A673 (cell line): Measurements from ENCODE around the gene SNRNP70. TPM values are rescaled to one million over a fixed set of nuclear protein-coding genes. Genes with fewer than 3 reads are reported as not detected.
"Not testable (repeated sequence)": the region's sequence is repeated elsewhere in the genome, so short reads cannot be mapped to it uniquely, and the experiment has no call there.

Source experiments
- BruUV-seq: library from RNA; stranded (reverse); fragments of 400-500 nt; replicated peaks from 2 replicates; lab custom pipeline; 2021; lab: Mats Ljungman, UMichigan
- CTCF ChIA-PET: fragments of 300-600 bp; sonication (Branson Sonifier 250); formaldehyde crosslinking; loops from one replicate; lab custom pipeline; 2022; ENCODE audit warnings: antibody characterized with exemption; lab: Charles Lee
- POLR2A ChIA-PET: fragments of 300-600 bp; sonication (Branson Sonifier 250); formaldehyde crosslinking; loops from one replicate; lab custom pipeline; 2022; ENCODE audit warnings: antibody characterized with exemption; ENCODE audit not compliant: low non-redundant PET; lab: Charles Lee
- DNase-seq: peaks from one replicate; pipeline ENCODE4 v3.0.0-alpha.2; 2015; ENCODE audit warnings: low spot score
- H3K27ac ChIP-seq: fragments of 200-600 bp; sonication (generic); 2 replicates; pipeline ENCODE4 v1.5.1; 2016; ENCODE audit warnings: mixed run types, low read depth, mild to moderate bottlenecking, mixed read lengths, antibody characterized with exemption, low read length; ENCODE audit not compliant: poor library complexity, severe bottlenecking
- H3K27me3 ChIP-seq: fragments of 200-600 bp; sonication (generic); replicated peaks from 2 replicates; pipeline ENCODE4 v1.6.1; 2017; ENCODE audit warnings: mixed run types, low read depth, mild to moderate bottlenecking, mixed read lengths, antibody characterized with exemption, low read length; ENCODE audit not compliant: insufficient read depth, poor library complexity
- H3K36me3 ChIP-seq: fragments of 200-600 bp; sonication (generic); 2 replicates; pipeline ENCODE4 v1.6.1; 2016; ENCODE audit warnings: mixed run types, mild to moderate bottlenecking, mixed read lengths, antibody characterized with exemption, low read length; ENCODE audit not compliant: insufficient read depth, poor library complexity, severe bottlenecking
- H3K4me1 ChIP-seq: fragments of 200-600 bp; sonication (generic); 2 replicates; pipeline ENCODE4 v1.6.1; 2017; ENCODE audit warnings: mixed run types, mild to moderate bottlenecking, mixed read lengths, antibody characterized with exemption, low read length; ENCODE audit not compliant: insufficient read depth, poor library complexity, severe bottlenecking
- H3K4me3 ChIP-seq: fragments of 200-600 bp; sonication (generic); 2 replicates; pipeline ENCODE4 v1.5.1; 2016; ENCODE audit warnings: low read depth, mixed run types, mild to moderate bottlenecking, mixed read lengths, low read length; ENCODE audit not compliant: poor library complexity, severe bottlenecking
- H3K9me3 ChIP-seq: fragments of 200-600 bp; sonication (generic); 2 replicates; pipeline ENCODE4 v1.6.1; 2016; ENCODE audit warnings: mixed run types, low read depth, mild to moderate bottlenecking, mixed read lengths, antibody characterized with exemption, low read length; ENCODE audit not compliant: poor library complexity, severe bottlenecking
- EZH2 ChIP-seq: fragments of 200-600 bp; sonication (generic); IDR thresholded peaks from 2 replicates; pipeline ENCODE4 v1.6.1; 2017; ENCODE audit warnings: borderline replicate concordance, low read depth, mild to moderate bottlenecking, mixed read lengths, antibody characterized with exemption, low read length; ENCODE audit not compliant: poor library complexity, severe bottlenecking
- intact Hi-C: fragments of 100-400 bp; cut with micrococcal nuclease; formaldehyde crosslinking; loops from one replicate; pipeline ENCODE4 v1.10.0; 2022; ENCODE audit not compliant: unreplicated experiment
- total RNA-seq: library from RNA; stranded (reverse); gene quantifications from 2 replicates; pipeline ENCODE4 v1.2.3, GENCODE V29; 2021
- TF ChIP-seq, protein P1 (sequence below): fragments of 300-800, 200-600 bp; sonication (generic); conservative IDR thresholded peaks from 2 replicates; pipeline ENCODE4 v1.5.1; 2017; ENCODE audit warnings: low read depth, mild to moderate bottlenecking, antibody characterized with exemption, low read length, moderate library complexity, mixed read lengths

Gene SNRNP70
- total RNA-seq, 1 experiment from 2014 or later, result 295 TPM

GRCh38 chr19:49125025-49125731, 39.9 kb downstream of the SNRNP70 start:
- Histone ChIP-seq H3K27me3 (no peaks in the 10 kb centered on the region), H3K4me1 (peaks cover 22% of the 10 kb centered on the region), H3K27ac (no peak overlapping the region), H3K4me3 (no peak overlapping the region), H3K36me3 (peaks cover 2% of the 10 kb centered on the region), H3K9me3 (no peaks in the 10 kb centered on the region)
- intact Hi-C loops, result no loop called here
- ChIA-PET POLR2A (no interaction called here), CTCF (no interaction called here)
- TF ChIP-seq, protein P1, sequence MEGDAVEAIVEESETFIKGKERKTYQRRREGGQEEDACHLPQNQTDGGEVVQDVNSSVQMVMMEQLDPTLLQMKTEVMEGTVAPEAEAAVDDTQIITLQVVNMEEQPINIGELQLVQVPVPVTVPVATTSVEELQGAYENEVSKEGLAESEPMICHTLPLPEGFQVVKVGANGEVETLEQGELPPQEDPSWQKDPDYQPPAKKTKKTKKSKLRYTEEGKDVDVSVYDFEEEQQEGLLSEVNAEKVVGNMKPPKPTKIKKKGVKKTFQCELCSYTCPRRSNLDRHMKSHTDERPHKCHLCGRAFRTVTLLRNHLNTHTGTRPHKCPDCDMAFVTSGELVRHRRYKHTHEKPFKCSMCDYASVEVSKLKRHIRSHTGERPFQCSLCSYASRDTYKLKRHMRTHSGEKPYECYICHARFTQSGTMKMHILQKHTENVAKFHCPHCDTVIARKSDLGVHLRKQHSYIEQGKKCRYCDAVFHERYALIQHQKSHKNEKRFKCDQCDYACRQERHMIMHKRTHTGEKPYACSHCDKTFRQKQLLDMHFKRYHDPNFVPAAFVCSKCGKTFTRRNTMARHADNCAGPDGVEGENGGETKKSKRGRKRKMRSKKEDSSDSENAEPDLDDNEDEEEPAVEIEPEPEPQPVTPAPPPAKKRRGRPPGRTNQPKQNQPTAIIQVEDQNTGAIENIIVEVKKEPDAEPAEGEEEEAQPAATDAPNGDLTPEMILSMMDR, result no peak
- TF ChIP-seq EZH2, result no peak
- no TSS peak for BruUV-seq
- DNase-seq, result no peak

DNA sequence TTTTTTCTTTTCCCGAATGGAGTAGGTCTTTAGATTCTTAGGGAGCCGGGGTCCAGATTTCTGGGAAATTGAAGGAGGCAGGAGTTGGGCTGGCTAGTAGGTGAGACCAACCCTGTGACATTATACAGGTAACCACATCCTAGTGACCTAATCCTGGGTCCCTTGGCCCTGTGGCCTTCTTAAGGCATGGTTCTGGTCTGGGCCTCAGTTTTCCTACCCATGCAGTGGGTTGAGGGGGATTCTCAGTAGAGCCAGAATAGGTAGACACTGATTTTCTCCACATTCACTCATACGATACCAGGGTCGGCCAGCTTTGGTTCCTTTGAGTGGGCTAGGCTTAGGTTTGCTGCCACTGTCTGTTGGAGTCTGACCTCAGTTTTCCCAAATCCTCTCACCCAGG, 41.3 kb downstream of the SNRNP70 start:
- ChIA-PET CTCF (no interaction called here), POLR2A (no interaction called here)

DNA sequence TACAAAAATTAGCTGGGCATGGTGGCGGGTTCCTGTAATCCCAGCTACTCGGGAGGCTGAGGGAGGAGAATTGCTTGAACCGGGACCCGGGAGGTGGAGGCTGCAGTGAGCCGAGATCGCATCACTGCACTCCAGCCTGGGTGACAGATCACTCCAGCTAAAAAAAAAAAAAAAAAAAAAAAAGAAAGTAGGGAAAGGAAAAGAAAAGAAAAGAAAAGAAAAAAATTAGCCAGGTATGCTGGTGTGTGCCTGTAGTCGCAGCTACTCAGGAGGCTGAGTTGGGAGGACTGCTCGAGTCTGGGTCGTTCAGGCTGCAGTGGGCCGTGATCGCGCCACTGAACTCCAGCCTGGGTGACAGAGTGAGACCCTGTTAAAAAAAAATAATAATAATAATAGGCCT, 42.0 kb downstream of the SNRNP70 start:
- POLR2A ChIA-PET, result interaction anchor here (0.6 to 0.7 kb wide), 5 partner anchors 22 to 463 kb away, joined by 3 to 17 read pairs (median 7); no protein-coding TSS in a partner anchor
- H3K27ac ChIP-seq, intact Hi-C loops, H3K4me3 ChIP-seq, H3K36me3 ChIP-seq, H3K27me3 ChIP-seq, BruUV-seq, DNase-seq, H3K9me3 ChIP-seq: not testable (repeated sequence)
- peaks cover 18% of the 10 kb centered on the region for H3K4me1 ChIP-seq
- CTCF ChIA-PET, result interaction anchor here (0.6 to 1.4 kb wide), 5 partner anchors 13 to 174 kb away, joined by 4 to 25 read pairs (median 12); partner anchors contain the start of gene LIN7B

More for the DNA sequence above, 41.3 kb downstream of the SNRNP70 start:
- H3K4me1 ChIP-seq, result peaks cover 18% of the 10 kb centered on the region
- intact Hi-C loops, result no loop called here
- peaks cover 7% of the 10 kb centered on the region for H3K36me3 ChIP-seq
- H3K4me3 ChIP-seq, result no peak overlapping the region
- H3K27me3 ChIP-seq, result no peaks in the 10 kb centered on the region
- BruUV-seq, result no TSS peak
- no peak overlapping the region for H3K27ac ChIP-seq
- no peaks in the 10 kb centered on the region for H3K9me3 ChIP-seq
- DNase-seq, result no peak
- TF ChIP-seq, protein P1, result no peak
- no peak for TF ChIP-seq EZH2
